Right lobe of liver (tissue), 6 donors: ENCODE measurements around the gene STAM. TPM values are rescaled to one million over a fixed set of nuclear protein-coding genes. Genes with fewer than 3 reads are reported as not detected.
A peak's percentile ranks its signal among the peaks of the same experiment; 100 is the strongest.

Source experiments
- ATAC-seq, 4 donors: fragments of 200-7000 bp; cut with Tn5 transposase; one replicate each; pipeline ENCODE4 v1.9.1; 2020; ENCODE audit warnings: mild to moderate bottlenecking in 4 of 4, moderate library complexity in 4 of 4
- DNase-seq, 3 donors: peaks; one replicate each; pipeline ENCODE4 v3.0.0-alpha.2; 2020
- H3K27ac ChIP-seq, 3 donors: fragments of 200-600 bp; one replicate each; pipeline ENCODE4 v1.8.0; 2022
- H3K27me3 ChIP-seq, 2 donors: fragments of 200-600 bp; one replicate each; pipeline ENCODE4 v1.8.0; 2022
- H3K36me3 ChIP-seq, 4 donors: fragments of 200-600 bp; sonication (generic) in 1 of 4; one replicate each; pipeline versions ENCODE4 v1.5.1 to v1.8.0; 2017 to 2022; ENCODE audit warnings: control low read depth in 1 of 4
- H3K4me1 ChIP-seq, 4 donors: fragments of 200-600 bp; sonication (generic) in 1 of 4; one replicate each; pipeline versions ENCODE4 v1.5.1 to v1.8.0; 2017 to 2022; ENCODE audit warnings: control low read depth in 1 of 4
- H3K4me3 ChIP-seq, 3 donors: fragments of 200-600 bp; one replicate each; pipeline ENCODE4 v1.8.0; 2022
- H3K9me3 ChIP-seq, 4 donors: fragments of 200-600 bp; sonication (generic) in 1 of 4; one replicate each; pipeline versions ENCODE4 v1.5.1 to v1.8.0; 2017 to 2022; ENCODE audit warnings: control low read depth in 1 of 4
- CTCF ChIP-seq, 4 donors: fragments of 200-600 bp in 3 of 4; fragments of 450-650 bp in 1 of 4; IDR thresholded peaks; one replicate each; pipeline versions ENCODE4 v1.5.1 to v1.8.0; 2016 to 2022; ENCODE audit warnings: antibody characterized with exemption in 4 of 4, mild to moderate bottlenecking in 2 of 4
- POLR2A ChIP-seq: fragments of 450-650 bp; IDR thresholded peaks from one replicate; pipeline ENCODE4 v1.6.1; 2017; ENCODE audit warnings: antibody characterized with exemption, mild to moderate bottlenecking
- WGBS: methylation state at CpG from one replicate; pipeline ENCODE4 v1.1.6; 2018; ENCODE audit warnings: low coverage, low lambda C conversion rate; ENCODE audit not compliant: insufficient coverage; ENCODE audit errors: missing lambda C conversion rate; 5-methylcytosine and 5-hydroxymethylcytosine counted together
- intact Hi-C, 2 donors: fragments of 100-400 bp; cut with DNase I; formaldehyde crosslinking; loops; one replicate each; pipeline versions ENCODE4 v1.11.2 to v1.14.1; 2022
- total RNA-seq, 6 experiments: library from RNA; depleted of rRNA in 2 of 6; stranded (reverse); fragments of >200 nt in 2 of 6; fragmentation: NEBNext Ultra II Directional in 3 of 6; extraction: Animal tissue kit (Norgen Biotek cat#: 25700) in 3 of 6; gene quantifications; one replicate each; pipeline versions ENCODE4 v1.1.0 to v1.2.4, GENCODE V29; 2016 to 2023
- donor health status: DM: no; HTN: yes; CAD: no.
- donor health status: DM: no; HTN: no; CAD: no.
- donor health status: DM: no; HTN: no; CAD: no.
- donor health status: DM: no; HTN: yes; CAD: no.
- donor health status: DM: no; HTN: yes; CAD: no.

Gene STAM
- total RNA-seq, 6 experiments from 2014 or later = 7.9 to 13.4 (median 8.2) TPM

GRCh38 chr10:17747883-17748550, 104.1 kb downstream of the STAM start:
- H3K4me3 ChIP-seq = no peak overlapping the region
- no peak overlapping the region for H3K27ac ChIP-seq
- intact Hi-C loops = no loop called here
- no peaks in the 10 kb centered on the region for H3K4me1 ChIP-seq
- DNase-seq (no peak), ATAC-seq (peak in 3 of 4 donors; percentile 58 to 75 (median 73))
- TF ChIP-seq POLR2A (no peak), CTCF (IDR thresholded peaks at IDR 0.05) (no peak)
- no peaks in the 10 kb centered on the region for H3K9me3 ChIP-seq
- no peaks in the 10 kb centered on the region for H3K27me3 ChIP-seq
- H3K36me3 ChIP-seq = no peaks in the 10 kb centered on the region
- 82% methylated on average over 9 of the region's 10 CpGs for WGBS

- no peak overlapping the region for H3K4me3 ChIP-seq
- no peak overlapping the region for H3K27ac ChIP-seq
- no peak for ATAC-seq
- H3K36me3 ChIP-seq = no peaks in the 10 kb centered on the region
- no peaks in the 10 kb centered on the region for H3K9me3 ChIP-seq
- no peaks in the 10 kb centered on the region for H3K27me3 ChIP-seq
- 85% methylated on average over 3 of the region's 8 CpGs for WGBS
- H3K4me1 ChIP-seq = no peaks in the 10 kb centered on the region
- TF ChIP-seq CTCF (IDR thresholded peaks at IDR 0.05) = no peak
- TF ChIP-seq POLR2A = no peak
- no peak for DNase-seq
- intact Hi-C loops = no loop called here
Measured at GRCh38 chr10:17749890-17750289, 105.9 kb downstream of the STAM start.

- ATAC-seq (no peak), DNase-seq (no peak)
- Histone ChIP-seq H3K9me3 (no peaks in the 10 kb centered on the region), H3K4me1 (no peaks in the 10 kb centered on the region), H3K36me3 (no peaks in the 10 kb centered on the region), H3K27me3 (no peaks in the 10 kb centered on the region), H3K4me3 (no peak within 1 kb of the TSS), H3K27ac (no peak within 1 kb of the TSS)
- TF ChIP-seq CTCF (IDR thresholded peaks at IDR 0.05) (no peak), POLR2A (no peak)
- intact Hi-C loops = no loop called here
- 69% methylated on average over 5 of the region's 9 CpGs for WGBS
Measured at GRCh38 chr10:17751781-17752445, 108.0 kb downstream of the STAM start, which contains the start of gene TMEM236. Gene TMEM236 (plus strand): TSS chr10:17752201. CDS start chr10:17752296, 95 bp downstream.

GRCh38 chr10:17756557-17757217, 112.7 kb downstream of the STAM start:
- no peak for DNase-seq
- Histone ChIP-seq H3K27me3 (no peaks in the 10 kb centered on the region), H3K27ac (peak overlapping the region in 1 of 3 donors; percentile 26), H3K9me3 (no peaks in the 10 kb centered on the region), H3K4me3 (no peak overlapping the region), H3K4me1 (no peaks in the 10 kb centered on the region), H3K36me3 (no peaks in the 10 kb centered on the region)
- intact Hi-C loops = no loop called here
- WGBS = 48% methylated on average over 7 of the region's 7 CpGs
- ATAC-seq = peak; percentile 66 to 83 (median 73)
- TF ChIP-seq POLR2A (no peak), CTCF (IDR thresholded peaks at IDR 0.05) (no peak)
